ENCODE data around the gene INVS.

DNA sequence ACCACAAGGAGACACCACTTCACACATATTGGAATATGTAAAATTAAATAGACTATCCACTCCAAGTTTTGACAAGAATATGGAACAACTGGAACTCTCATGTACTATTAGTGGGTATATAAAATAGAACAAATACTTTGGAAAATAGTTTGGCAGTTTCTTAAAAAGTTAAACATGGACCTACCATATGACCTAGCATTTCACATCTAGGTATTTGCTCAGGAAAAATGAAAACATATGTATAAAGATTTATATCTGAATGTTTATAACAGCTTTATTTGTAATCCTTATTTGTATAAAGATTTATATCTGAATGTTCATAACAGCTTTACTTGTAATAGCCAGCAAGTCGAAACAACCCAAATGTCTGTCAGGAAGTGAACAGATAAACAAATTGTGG, 49.5 kb upstream of the INVS start:
- TF ChIP-seq, protein P1, sequence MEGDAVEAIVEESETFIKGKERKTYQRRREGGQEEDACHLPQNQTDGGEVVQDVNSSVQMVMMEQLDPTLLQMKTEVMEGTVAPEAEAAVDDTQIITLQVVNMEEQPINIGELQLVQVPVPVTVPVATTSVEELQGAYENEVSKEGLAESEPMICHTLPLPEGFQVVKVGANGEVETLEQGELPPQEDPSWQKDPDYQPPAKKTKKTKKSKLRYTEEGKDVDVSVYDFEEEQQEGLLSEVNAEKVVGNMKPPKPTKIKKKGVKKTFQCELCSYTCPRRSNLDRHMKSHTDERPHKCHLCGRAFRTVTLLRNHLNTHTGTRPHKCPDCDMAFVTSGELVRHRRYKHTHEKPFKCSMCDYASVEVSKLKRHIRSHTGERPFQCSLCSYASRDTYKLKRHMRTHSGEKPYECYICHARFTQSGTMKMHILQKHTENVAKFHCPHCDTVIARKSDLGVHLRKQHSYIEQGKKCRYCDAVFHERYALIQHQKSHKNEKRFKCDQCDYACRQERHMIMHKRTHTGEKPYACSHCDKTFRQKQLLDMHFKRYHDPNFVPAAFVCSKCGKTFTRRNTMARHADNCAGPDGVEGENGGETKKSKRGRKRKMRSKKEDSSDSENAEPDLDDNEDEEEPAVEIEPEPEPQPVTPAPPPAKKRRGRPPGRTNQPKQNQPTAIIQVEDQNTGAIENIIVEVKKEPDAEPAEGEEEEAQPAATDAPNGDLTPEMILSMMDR (IDR thresholded peaks at IDR 0.05 in 4 of 5, conservative IDR thresholded peaks at IDR 0.05 in 1 of 5) = no peak
- TF ChIP-seq POLR2A (IDR thresholded peaks at IDR 0.05) = no peak
